CD14-positive monocyte (primary cell): ENCODE results near the gene MAP1LC3A. TPM values are rescaled to one million over a fixed set of nuclear protein-coding genes. Genes with fewer than 3 reads are reported as not detected.
A peak's percentile ranks its signal among the peaks of the same experiment; 100 is the strongest.
"Not testable (repeated sequence)": the region's sequence is repeated elsewhere in the genome, so short reads cannot be mapped to it uniquely, and the experiment has no call there.

Experiments used
- DNase-seq, 3 donors: peaks; one replicate each; pipeline ENCODE4 v3.0.0-alpha.2; 2011 to 2022
- H2AFZ ChIP-seq: 2 replicates; pipeline ENCODE4 v1.6.0; 2012; ENCODE audit warnings: mild to moderate bottlenecking, low read depth, low read length, inconsistent platforms; ENCODE audit not compliant: insufficient read depth, poor library complexity, severe bottlenecking
- H3K27ac ChIP-seq, 2 donors: 1 replicate in 1 of 2; 2 replicates in 1 of 2; pipeline ENCODE4 v1.5.1; 2012 to 2013; ENCODE audit warnings: low read length in 2 of 2, control low read depth in 1 of 2, inconsistent platforms in 1 of 2, low read depth in 1 of 2, mild to moderate bottlenecking in 1 of 2
- H3K27me3 ChIP-seq, 2 donors: one replicate each; pipeline versions ENCODE4 v1.6.0 to v1.6.1; 2011 to 2013; ENCODE audit warnings: low read length in 2 of 2; ENCODE audit not compliant: control insufficient read depth in 2 of 2, insufficient read depth in 2 of 2
- H3K36me3 ChIP-seq, 2 donors: replicated peaks in 1 of 2; 1 replicate in 1 of 2; 2 replicates in 1 of 2; pipeline versions ENCODE4 v1.5.1 to v1.6.1; 2012 to 2013; ENCODE audit warnings: low read length in 2 of 2, control low read depth in 1 of 2, inconsistent platforms in 1 of 2, mild to moderate bottlenecking in 1 of 2; ENCODE audit not compliant: insufficient read depth in 2 of 2, control insufficient read depth in 1 of 2
- H3K4me1 ChIP-seq, 2 donors: 1 replicate in 1 of 2; 2 replicates in 1 of 2; pipeline versions ENCODE4 v1.5.1 to v1.6.1; 2012 to 2013; ENCODE audit warnings: low read length in 2 of 2, control low read depth in 1 of 2, inconsistent platforms in 1 of 2, mild to moderate bottlenecking in 1 of 2, moderate library complexity in 1 of 2; ENCODE audit not compliant: insufficient read depth in 2 of 2, control insufficient read depth in 1 of 2
- H3K4me2 ChIP-seq: replicated peaks from 2 replicates; pipeline ENCODE3; 2012; ENCODE audit warnings: low read length, moderate library complexity, mild to moderate bottlenecking; ENCODE audit not compliant: poor library complexity, severe bottlenecking; ENCODE audit errors: extremely low read depth
- H3K4me3 ChIP-seq, 3 experiments: fragments of 200-600 bp in 1 of 3; sonication (generic) in 1 of 3; replicated peaks in 1 of 3; 1 replicate in 2 of 3; 2 replicates in 1 of 3; pipeline ENCODE4 v1.5.1; 2011 to 2013; ENCODE audit warnings: low read length in 3 of 3, mild to moderate bottlenecking in 3 of 3, control low read depth in 2 of 3, low read depth in 2 of 3, inconsistent platforms in 1 of 3, moderate library complexity in 1 of 3
- H3K79me2 ChIP-seq: 2 replicates; pipeline ENCODE4 v1.6.0; 2012; ENCODE audit warnings: mild to moderate bottlenecking, control low read depth, inconsistent platforms, low read length, moderate library complexity; ENCODE audit not compliant: insufficient read depth
- H3K9ac ChIP-seq: 2 replicates; pipeline ENCODE4 v1.6.0; 2017; ENCODE audit warnings: low read length, mild to moderate bottlenecking; ENCODE audit not compliant: insufficient read depth, poor library complexity, severe bottlenecking
- H3K9me3 ChIP-seq, 2 donors: replicated peaks in 1 of 2; 1 replicate in 1 of 2; 2 replicates in 1 of 2; pipeline versions ENCODE4 v1.5.1 to v1.6.1; 2012 to 2013; ENCODE audit warnings: low read length in 2 of 2, control low read depth in 1 of 2; ENCODE audit not compliant: control insufficient read depth in 1 of 2, insufficient read depth in 1 of 2
- H4K20me1 ChIP-seq: 2 replicates; pipeline ENCODE4 v1.6.0; 2012; ENCODE audit warnings: mild to moderate bottlenecking, low read length, control low read depth, moderate library complexity; ENCODE audit not compliant: insufficient read depth
- H3K27ac Mint-ChIP-seq, 7 donors: one replicate each; pipeline ENCODE4 v1.8.0; 2020; ENCODE audit warnings: mild to moderate bottlenecking in 7 of 7, mixed read lengths in 7 of 7, moderate library complexity in 6 of 7, inconsistent platforms in 2 of 7
- H3K27me3 Mint-ChIP-seq, 3 donors: one replicate each; pipeline ENCODE4 v1.8.0; 2021 to 2022; ENCODE audit warnings: low read depth in 3 of 3, mild to moderate bottlenecking in 3 of 3, mixed read lengths in 3 of 3, moderate library complexity in 3 of 3, inconsistent platforms in 1 of 3
- H3K36me3 Mint-ChIP-seq, 2 donors: one replicate each; pipeline ENCODE4 v1.8.0; 2020; ENCODE audit warnings: mixed read lengths in 2 of 2, inconsistent platforms in 1 of 2, mild to moderate bottlenecking in 1 of 2
- H3K4me1 Mint-ChIP-seq: one replicate; pipeline ENCODE4 v1.8.0; 2020; ENCODE audit warnings: mild to moderate bottlenecking, mixed read lengths
- H3K4me3 Mint-ChIP-seq, 2 donors: one replicate each; pipeline ENCODE4 v1.8.0; 2020; ENCODE audit warnings: mild to moderate bottlenecking in 2 of 2, mixed read lengths in 2 of 2, moderate library complexity in 1 of 2
- H3K9me3 Mint-ChIP-seq, 7 donors: one replicate each; pipeline ENCODE4 v1.8.0; 2020 to 2022; ENCODE audit warnings: mixed read lengths in 7 of 7, mild to moderate bottlenecking in 6 of 7, moderate library complexity in 6 of 7, inconsistent platforms in 2 of 7
- WGBS: methylation state at CpG from one replicate; pipeline ENCODE4 v1.1.5; 2013; ENCODE audit warnings: missing lambda C conversion rate; ENCODE audit not compliant: insufficient coverage; 5-methylcytosine and 5-hydroxymethylcytosine counted together
- intact Hi-C, 2 donors: fragments of 100-400 bp; cut with micrococcal nuclease; formaldehyde crosslinking; loops; one replicate each; pipeline versions ENCODE4 v1.15.0 to v1.15.1; 2023
- polyA plus RNA-seq, 3 donors: library from polyadenylated mRNA; depleted of rRNA in 1 of 3; unstranded in 2 of 3; stranded (reverse) in 1 of 3; fragments of 300-500 nt in 2 of 3; fragments of >200 nt in 1 of 3; fragmentation: Illumina TruSeq in 2 of 3; gene quantifications; 1 replicate in 2 of 3; 2 replicates in 1 of 3; pipeline ENCODE4 v1.2.3, GENCODE V29; 2012 to 2021
- TF ChIP-seq, protein P1 (sequence below): fragments of 200-600 bp; IDR thresholded peaks from one replicate; pipeline ENCODE4 v1.8.0; 2022; ENCODE audit warnings: antibody characterized with exemption, mild to moderate bottlenecking

Gene MAP1LC3A
- polyA plus RNA-seq, 3 donors = 2.5 to 7.7 (median 2.6) TPM

GRCh38 chr20:34512955-34513419 lies 45.5 kb upstream of the MAP1LC3A start:
- Histone ChIP-seq H3K4me3 (no peak overlapping the region), H3K27ac (no peak overlapping the region), H3K9ac (no peak overlapping the region), H3K4me1 (peaks cover 12 to 21% of the 10 kb centered on the region in 2 donors), H3K27me3 (no peaks in the 10 kb centered on the region), H3K79me2 (peaks cover 20% of the 10 kb centered on the region), H4K20me1 (no peaks in the 10 kb centered on the region), H3K4me2 (no peak overlapping the region), H3K9me3 (no peaks in the 10 kb centered on the region), H2AFZ (no peak overlapping the region), H3K36me3 (peaks cover 26 to 48% of the 10 kb centered on the region in 2 donors)
- no peak for DNase-seq
- intact Hi-C loops = no loop called here
- peaks cover 0 to 2% (median 2%) of the 10 kb centered on the region in 3 donors for H3K27me3 Mint-ChIP-seq
- peaks cover 0 to 5% (median 0%) of the 10 kb centered on the region in 7 donors for H3K9me3 Mint-ChIP-seq
- peaks cover 23% of the 10 kb centered on the region for H3K4me1 Mint-ChIP-seq
- H3K4me3 Mint-ChIP-seq = no peak overlapping the region
- TF ChIP-seq, protein P1, sequence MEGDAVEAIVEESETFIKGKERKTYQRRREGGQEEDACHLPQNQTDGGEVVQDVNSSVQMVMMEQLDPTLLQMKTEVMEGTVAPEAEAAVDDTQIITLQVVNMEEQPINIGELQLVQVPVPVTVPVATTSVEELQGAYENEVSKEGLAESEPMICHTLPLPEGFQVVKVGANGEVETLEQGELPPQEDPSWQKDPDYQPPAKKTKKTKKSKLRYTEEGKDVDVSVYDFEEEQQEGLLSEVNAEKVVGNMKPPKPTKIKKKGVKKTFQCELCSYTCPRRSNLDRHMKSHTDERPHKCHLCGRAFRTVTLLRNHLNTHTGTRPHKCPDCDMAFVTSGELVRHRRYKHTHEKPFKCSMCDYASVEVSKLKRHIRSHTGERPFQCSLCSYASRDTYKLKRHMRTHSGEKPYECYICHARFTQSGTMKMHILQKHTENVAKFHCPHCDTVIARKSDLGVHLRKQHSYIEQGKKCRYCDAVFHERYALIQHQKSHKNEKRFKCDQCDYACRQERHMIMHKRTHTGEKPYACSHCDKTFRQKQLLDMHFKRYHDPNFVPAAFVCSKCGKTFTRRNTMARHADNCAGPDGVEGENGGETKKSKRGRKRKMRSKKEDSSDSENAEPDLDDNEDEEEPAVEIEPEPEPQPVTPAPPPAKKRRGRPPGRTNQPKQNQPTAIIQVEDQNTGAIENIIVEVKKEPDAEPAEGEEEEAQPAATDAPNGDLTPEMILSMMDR = no peak
- H3K27ac Mint-ChIP-seq = no peak overlapping the region
- peaks cover 23 to 26% of the 10 kb centered on the region in 2 donors for H3K36me3 Mint-ChIP-seq

DNA sequence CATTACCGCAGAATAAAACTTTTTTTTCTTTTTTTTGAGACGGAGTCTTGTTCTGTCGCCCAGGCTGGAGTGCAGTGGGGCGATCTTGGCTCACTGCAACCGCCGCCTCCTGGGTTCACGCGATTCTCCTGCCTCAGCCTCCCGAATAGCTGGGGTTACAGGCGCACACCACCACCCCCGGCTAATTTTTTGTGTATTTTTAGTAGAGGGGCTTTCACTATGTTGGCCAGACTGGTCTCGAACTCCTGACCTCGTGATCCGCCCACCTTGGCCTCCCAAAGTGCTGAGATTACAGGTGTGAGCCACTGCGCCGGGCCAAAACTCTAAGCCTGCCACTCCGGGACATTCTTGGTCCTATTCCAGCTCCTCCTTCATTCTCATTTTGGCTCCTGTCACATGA lies 44.5 kb upstream of the MAP1LC3A start:
- H2AFZ ChIP-seq, DNase-seq, H3K4me3 ChIP-seq, H3K27me3 ChIP-seq, H3K4me2 ChIP-seq, H3K27ac ChIP-seq, H3K9ac ChIP-seq, H4K20me1 ChIP-seq, intact Hi-C loops, H3K9me3 Mint-ChIP-seq, H3K4me3 Mint-ChIP-seq, H3K9me3 ChIP-seq, H3K27me3 Mint-ChIP-seq: not testable (repeated sequence)
- H3K4me1 ChIP-seq = peaks cover 12 to 21% of the 10 kb centered on the region in 2 donors
- H3K79me2 ChIP-seq = peaks cover 31% of the 10 kb centered on the region
- Mint-ChIP-seq H3K4me1 (peaks cover 27% of the 10 kb centered on the region), H3K36me3 (peaks cover 15 to 20% of the 10 kb centered on the region in 2 donors), H3K27ac (peak overlapping the region in 2 of 7 donors; percentile 25 to 52)
- WGBS = 96% methylated on average over 15 of the region's 17 CpGs
- H3K36me3 ChIP-seq = peaks cover 19 to 38% of the 10 kb centered on the region in 2 donors
